Forelimb muscle (tissue), 1 donor: ENCODE measurements around the gene MIEN1. TPM values are rescaled to one million over a fixed set of nuclear protein-coding genes. Genes with fewer than 3 reads are reported as not detected.
"Not testable (repeated sequence)": the region's sequence is repeated elsewhere in the genome, so short reads cannot be mapped to it uniquely, and the experiment has no call there.

Experiments used
- DNase-seq: peaks from one replicate; pipeline ENCODE4 v3.0.0-alpha.2; 2013; ENCODE audit warnings: low read depth
- polyA plus RNA-seq: library from polyadenylated mRNA; unstranded; fragments of 120-200 nt; gene quantifications from one replicate; pipeline ENCODE4 v1.2.1, GENCODE V29; 2013; ENCODE audit not compliant: insufficient read length

Gene MIEN1
- polyA plus RNA-seq, 1 donor = 18.1 TPM

DNA sequence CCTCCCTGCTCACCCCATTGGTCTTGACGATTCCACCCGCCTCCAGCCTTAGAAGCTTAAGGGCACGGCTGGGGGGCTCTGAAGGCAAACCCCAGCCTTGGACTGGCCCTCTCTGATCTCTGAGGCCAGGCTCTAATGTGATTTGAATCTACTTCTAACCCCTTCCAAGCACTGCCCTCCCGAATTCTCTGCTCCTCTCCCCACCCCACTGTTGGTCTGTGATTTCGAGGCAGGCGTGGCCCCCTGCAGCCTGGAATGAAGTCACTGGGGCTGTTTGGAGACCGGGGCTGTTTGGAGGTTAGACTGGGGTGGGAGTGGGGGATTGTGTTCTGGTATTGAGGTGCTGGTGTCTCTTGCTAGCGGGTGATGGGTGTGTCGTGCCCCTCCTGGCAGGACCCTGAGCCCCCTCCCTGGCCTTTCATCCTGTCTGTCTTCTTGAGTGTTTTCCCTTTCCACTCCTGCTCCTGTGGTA, 9.6 kb upstream of the MIEN1 start:
- DNase-seq = no peak

DNA sequence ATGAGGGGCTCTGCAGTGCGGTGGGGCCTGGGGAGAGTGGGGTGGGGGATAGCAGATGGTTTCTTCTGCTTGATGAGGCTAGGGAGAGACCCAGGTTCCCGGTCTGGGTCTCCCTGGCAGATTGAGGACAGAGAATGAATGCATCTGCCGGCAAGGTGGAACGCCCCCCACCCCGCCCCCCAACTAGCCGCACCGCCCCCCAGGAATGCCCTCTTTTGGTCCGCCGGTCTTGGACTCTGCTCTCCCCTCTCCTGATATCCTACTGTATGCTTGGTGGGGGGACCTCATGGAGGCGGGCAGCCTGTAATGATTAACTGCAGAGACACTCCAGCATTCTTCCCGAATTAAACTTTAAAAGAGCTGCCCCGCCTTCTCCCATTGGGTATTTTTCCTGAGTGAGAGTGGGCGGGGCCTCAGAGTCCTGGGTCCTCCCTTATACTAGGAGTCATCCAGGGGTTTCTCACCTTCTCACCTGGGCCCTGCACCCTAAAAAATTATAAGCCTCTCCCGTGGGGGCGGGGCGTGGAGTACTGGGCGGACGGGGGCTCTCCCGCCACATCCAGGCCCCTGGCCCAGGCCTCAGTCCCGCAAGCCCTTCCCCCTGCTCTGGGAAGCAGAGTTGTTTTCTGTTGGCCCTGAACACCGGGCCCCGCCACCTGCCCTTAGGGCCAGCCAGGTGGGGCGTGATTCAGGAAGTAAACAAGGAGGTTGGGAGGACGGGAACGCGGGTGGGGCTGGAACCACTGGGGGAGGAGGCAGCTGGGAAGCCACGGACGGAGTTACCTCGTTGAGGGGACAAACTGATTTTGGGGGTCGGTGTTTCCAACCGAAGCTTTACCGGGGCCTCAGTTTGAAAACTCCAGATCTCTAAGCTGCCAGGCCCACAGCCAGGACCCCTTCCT, 8.9 kb upstream of the MIEN1 start:
- no peak for DNase-seq

DNA sequence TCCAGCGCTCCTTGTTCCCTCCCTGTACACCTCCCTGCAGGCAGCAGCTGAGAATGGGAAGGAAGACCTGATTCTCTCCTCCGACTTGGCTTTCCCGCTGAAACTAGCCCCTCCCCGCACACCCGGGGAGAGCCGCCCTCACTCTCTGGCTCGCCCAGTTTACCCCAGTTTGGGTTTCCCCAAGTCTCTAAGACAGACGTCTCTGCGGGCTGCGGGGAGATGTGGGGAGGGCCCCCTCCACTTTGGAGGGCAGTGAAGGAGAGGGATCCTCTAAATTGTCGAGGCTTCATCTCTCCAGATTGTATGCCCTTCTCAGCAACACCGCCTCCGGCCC, 8.2 kb upstream of the MIEN1 start:
- no peak for DNase-seq

DNA sequence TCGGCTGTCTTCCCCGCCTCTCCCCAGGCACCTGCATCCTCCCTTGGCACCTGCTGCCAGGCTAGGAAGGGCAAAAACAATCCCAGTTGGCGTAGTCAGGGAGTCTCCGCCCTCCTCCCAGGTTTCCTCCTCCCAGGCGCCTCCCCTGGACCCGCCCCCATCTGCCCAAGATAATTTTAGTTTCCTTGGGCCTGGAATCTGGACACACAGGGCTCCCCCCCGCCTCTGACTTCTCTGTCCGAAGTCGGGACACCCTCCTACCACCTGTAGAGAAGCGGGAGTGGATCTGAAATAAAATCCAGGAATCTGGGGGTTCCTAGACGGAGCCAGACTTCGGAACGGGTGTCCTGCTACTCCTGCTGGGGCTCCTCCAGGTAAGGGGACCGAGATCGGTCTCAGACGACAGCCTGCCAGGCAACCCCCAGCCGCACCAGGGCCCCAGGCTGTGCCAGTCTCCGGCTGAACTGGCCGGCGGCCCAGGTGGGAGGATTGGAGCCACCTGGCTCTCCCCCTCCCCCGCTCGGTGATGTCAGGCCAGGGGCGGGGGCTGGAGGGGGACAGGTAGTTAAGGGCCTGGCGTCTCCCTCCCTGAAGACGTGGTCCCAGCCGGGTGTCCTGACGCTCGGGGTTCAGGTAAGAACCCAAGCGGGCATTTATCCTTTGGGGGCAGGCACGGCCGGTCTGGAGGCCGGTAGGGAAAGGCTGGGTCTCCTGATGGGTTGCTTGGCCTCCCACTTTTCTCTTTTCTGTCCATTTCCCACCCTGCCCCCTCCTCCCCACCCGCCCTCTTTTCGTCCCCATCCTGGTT, 7.6 kb upstream of the MIEN1 start, which contains the start of gene GRB7:
TSS of gene GRB7 (plus strand) at position 179 of the 808 bp plus-strand sequence. CDS start 4,364 bp downstream, outside the sequence.
- no peak for DNase-seq

DNA sequence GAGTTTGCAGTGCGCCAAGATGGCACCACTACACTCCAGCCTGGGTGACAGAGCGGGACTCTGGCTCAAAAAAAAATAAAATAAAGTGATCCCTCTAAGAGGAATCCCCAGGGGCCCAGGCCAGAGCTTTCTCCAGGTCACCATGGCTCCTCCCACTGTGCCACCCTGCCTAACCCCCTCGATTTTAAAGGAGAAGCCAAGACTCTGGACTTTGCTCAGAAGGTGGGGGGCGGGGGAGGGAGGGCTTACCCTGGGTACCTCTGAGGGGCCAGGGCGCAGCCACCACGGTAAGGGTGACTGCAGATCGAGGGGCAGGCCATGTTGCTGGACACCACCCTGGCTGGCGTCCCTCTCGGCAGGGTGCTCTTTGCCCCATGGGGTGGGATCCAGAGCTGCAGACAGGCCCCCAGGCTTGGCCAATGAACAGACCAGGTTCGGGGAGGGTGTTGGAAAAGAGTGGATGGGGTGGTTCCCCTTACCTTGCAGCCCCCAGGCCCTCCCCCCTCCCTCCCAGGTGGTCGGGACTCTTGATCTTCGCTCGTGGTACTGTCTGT, 7.0 kb upstream of the MIEN1 start:
- DNase-seq = no peak

DNA sequence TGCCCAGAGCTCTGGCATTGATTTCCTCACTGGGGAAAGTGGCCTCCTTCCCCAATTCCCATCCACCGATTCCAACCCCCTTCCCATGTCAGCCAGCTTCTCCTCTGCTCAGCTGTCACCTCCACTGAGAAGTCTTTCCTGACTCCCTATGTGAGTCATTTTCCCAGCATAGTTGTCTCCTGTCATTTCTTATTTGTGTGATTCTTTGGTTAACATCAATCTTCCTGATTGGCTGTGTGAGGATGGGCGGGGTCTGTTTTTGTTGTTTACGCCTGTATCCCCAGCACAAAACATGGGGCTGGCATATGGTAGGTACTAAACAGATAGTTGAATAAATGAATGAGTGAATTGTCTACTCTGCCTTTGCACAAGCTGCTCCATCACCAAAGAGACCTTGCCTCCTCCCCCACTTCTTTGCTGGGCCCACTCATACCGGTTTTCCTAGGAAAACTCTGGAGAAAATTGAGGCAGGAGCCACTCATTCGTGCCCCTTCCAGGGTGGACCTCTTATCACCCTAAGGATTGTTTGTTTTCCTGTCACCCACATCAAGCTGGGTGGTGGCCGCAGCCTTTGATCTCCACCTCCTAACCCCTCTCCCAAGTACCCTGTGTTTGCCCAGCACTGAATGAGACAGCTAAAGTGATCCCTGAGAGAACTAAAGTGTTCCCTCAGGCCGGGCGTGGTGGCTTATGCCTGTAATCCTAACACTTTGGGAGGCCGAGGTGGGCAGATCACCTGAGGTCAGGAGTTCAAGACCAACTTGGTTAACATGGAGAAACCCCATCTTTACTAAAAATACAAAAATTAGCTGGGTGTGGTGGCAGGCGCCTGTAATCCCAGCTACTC, 6.2 kb upstream of the MIEN1 start:
- DNase-seq = no peak

DNA sequence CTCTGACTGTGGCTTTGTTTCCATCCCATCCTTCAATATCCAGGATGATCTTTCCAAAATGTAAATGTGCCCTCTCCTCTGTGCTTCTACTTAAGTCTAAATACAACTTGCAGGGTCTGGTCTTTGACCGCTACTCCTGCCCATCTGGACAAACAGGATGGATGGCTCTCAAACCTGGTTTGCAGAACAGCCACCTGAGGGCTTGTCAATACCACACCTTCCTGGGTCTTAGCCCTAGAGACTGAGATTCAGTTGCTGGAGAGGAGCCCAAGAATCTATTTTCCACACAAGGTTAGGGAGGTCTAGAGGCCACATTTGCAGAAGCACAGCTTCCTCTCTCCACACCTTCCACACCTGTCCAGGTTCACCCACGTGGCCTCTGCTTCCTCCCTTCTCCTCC, 5.5 kb upstream of the MIEN1 start:
- DNase-seq = no peak

DNA sequence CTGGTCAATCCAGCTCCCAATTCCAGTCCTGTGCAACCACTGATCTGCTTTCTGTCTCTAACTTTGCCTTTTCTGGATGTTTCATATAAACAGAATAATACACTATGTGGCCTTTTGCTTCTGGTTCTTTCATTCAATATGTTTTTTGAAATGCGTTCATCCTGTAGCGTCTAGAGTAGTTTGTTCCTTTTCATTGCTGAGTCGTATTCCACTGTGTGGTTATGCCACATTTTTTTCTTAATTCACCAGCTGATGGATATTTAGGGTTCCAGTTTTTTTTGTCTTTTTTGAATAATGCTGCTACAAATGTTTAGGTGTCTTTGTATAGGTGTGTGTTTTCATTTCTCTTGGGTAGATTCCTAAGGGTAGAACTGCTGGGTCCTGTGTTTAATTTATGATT, 2.3 kb upstream of the MIEN1 start:
- DNase-seq = no peak

DNA sequence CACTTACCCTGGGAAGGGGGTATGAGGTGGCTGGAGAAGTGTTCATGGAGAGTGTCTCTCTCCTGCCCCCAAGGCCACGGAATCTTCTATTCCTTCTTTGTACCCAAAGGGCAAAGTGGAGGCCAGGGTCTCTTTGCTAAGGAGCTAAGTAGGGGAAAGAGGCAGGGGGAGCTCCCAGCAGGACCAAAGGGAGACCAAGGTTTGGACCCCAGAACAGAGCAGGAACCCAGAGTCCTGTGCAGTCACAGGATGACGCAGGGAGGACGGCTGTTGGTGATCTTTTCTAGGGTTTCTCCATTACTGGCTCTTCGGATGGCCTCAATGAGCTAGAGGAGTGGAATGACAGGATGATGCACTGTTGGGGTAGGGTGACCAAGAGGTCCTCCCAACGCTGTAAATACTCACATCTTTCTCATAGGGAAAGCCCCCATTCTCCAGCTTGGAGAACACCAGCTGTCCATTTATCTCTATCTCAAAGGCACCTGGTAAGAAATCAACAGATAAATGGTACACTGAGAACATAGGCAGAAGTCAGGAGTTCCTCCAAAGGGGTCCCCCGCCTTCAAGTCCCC, 966 bp downstream of the MIEN1 start:
- DNase-seq = no peak

DNA sequence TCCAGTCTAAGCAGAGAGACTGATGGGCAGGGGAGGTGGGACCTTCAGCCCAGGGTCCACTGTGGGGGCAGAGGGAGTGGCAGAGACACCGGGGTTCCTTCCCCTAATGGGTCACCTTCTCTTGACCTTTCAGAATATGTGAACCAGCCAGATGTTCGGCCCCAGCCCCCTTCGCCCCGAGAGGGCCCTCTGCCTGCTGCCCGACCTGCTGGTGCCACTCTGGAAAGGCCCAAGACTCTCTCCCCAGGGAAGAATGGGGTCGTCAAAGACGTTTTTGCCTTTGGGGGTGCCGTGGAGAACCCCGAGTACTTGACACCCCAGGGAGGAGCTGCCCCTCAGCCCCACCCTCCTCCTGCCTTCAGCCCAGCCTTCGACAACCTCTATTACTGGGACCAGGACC, 2.8 kb downstream of the MIEN1 start:
- no peak for DNase-seq

DNA sequence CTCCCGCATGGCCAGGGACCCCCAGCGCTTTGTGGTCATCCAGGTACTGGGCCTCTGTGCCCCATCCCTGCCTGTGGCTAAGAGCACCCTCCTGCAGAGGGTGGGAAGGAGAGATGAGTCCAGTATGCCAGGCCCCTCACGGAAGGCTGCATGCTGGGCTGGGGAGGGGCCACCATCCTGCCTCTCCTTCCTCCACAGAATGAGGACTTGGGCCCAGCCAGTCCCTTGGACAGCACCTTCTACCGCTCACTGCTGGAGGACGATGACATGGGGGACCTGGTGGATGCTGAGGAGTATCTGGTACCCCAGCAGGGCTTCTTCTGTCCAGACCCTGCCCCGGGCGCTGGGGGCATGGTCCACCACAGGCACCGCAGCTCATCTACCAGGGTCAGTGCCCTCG, 3.7 kb downstream of the MIEN1 start:
- DNase-seq = no peak

DNA sequence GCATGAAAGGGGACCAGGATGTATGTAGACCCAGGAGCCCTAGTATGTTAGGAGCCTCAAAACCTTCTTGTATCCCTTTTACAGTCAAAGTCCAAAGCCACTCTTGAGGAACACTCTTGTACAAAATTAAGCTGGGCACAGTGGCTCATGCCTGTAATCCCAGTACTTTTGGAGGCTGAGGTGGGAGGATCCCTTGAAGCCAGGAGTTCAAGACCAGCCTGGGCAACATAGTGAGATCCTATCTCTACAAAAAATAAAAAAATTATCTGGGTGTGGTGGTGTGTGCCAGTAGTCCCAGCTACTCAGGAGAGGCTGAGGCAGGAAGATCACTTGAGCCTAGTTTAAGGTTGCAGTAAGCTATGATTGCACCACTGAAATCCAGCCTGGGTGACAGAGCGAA, 4.4 kb downstream of the MIEN1 start:
- DNase-seq = not testable (repeated sequence)

DNA sequence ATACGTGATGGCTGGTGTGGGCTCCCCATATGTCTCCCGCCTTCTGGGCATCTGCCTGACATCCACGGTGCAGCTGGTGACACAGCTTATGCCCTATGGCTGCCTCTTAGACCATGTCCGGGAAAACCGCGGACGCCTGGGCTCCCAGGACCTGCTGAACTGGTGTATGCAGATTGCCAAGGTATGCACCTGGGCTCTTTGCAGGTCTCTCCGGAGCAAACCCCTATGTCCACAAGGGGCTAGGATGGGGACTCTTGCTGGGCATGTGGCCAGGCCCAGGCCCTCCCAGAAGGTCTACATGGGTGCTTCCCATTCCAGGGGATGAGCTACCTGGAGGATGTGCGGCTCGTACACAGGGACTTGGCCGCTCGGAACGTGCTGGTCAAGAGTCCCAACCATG, 5.6 kb downstream of the MIEN1 start:
- no peak for DNase-seq

DNA sequence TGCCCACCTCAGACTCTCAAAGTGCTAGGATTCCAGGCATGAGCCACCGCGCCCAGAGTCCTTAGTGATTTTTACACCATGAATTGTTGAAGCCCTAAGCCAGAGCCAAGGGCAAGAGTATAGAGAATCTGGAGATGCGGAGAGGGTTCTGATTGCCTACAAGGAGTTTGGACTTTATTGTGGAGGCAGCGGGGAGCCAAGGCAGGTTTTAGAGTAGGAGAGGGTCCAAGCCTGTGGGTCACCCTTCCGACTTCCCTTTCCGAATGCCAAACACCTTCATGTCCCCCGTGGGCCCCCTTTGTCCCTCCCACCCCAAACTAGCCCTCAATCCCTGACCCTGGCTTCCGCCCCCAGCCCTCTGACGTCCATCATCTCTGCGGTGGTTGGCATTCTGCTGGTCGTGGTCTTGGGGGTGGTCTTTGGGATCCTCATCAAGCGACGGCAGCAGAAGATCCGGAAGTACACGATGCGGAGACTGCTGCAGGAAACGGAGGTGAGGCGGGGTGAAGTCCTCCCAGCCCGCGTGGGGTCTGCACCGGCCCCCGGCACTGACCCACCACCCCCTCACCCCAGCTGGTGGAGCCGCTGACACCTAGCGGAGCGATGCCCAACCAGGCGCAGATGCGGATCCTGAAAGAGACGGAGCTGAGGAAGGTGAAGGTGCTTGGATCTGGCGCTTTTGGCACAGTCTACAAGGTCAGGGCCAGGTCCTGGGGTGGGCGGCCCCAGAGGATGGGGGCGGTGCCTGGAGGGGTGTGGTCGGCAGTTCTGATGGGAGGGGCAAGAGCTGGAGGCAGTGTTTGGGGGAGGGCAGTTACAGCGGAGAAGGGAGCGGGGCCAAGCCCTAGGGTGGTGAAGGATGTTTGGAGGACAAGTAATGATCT, 7.1 kb downstream of the MIEN1 start:
- DNase-seq = no peak

DNA sequence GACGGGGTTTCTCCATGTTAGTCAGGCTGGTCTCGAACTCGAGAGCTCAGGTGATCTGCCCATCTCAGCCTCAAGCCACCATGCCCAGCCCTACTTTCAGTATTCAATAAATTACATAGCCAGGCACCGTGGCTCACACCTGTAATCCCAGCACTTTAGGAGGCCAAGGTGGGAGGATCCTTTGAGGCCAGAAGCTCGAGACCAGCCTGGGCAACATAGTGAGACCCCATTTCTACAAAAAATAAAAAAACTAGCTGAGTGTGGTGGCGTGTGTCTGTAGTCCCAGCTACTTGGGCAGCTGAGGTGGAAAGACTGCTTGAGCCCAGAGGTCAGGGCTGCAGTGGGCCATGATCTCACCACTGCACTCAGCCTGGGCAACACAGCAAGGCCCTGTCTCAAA, 8.2 kb downstream of the MIEN1 start:
- no peak for DNase-seq

DNA sequence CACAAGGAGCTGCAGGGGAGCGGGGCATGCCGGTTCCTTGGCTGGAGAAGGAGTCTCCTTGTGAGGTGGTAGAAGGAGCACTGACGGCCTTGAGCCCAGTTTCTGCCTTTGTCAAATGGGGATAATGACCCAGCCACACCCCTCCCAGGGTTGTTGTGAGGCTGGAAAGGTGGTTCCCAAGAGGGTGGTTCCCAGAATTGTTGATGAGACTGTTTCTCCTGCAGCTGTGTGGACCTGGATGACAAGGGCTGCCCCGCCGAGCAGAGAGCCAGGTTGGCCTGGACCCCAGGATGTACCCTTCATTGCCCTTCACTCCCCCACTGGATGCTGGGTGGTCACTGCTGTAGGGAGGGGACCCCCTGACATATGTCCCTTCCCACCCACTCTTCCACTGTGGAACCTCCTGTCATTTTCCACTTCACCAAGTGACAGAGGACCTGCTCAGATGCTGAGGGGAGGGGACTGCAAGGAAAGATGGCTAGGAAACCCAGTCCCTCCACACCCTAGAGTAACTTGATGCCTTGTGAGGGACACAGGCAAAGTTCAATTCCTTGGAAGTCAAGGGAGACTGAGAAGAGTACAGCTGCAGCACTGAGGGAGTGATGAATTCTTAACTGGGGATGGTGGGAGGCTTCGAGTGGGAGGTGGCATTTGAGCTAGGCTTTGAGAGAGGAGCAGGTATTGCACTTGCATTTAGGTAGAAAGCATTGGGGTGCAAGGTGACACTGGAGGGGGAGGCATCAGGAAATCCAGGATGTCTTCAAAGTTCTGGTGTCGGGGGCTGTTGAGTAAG, 10.6 kb downstream of the MIEN1 start:
- DNase-seq = no peak

DNA sequence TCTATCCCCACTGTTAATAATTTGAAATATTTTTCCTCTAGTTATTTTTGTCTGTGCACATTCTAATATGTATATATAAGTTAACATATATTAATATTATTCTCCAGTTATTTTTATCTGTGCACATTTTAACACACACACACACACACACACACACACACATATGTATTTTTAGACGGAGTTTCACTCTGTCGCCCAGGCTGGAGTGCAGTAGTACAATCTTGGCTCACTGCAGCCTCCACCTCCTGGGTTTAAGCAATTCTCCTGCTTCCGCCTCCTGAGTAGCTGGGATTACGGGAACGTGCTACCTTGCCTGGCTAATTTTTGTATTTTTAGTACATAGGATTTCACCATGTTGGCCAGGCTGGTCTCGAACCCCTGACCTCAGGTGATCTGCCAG, 12.7 kb downstream of the MIEN1 start:
- DNase-seq = no peak

DNA sequence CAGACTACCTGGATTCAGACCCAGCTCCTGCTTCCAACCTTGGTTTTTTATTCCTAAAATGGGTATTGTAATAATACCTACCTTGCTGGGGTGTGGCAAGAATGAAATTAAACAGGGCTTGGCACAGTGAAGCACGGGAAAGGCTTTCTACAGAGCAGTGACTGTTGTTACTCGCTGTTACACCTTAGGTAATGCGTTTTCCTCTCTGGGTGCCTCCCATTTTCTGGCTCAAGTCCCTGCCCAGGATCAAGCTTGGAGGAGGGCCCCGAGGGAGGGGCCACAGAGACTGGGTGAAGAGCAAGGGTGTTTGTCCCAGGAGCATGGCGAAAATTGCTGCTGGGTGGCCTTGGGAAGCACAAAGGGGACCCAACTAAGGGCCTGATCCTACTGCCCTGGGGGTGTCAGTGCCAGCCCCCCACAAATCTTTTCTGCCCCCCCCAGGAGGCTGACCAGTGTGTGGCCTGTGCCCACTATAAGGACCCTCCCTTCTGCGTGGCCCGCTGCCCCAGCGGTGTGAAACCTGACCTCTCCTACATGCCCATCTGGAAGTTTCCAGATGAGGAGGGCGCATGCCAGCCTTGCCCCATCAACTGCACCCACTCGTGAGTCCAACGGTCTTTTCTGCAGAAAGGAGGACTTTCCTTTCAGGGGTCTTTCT, 13.3 kb downstream of the MIEN1 start:
- no peak for DNase-seq
